Amygdala (tissue), 56 donors: ENCODE measurements around the gene EIF1B.

Source experiments
- DNase-seq, 56 donors: peaks; one replicate each; lab custom pipeline; 2025; lab: John Stamatoyannopoulos, UW

Gene EIF1B

DNA sequence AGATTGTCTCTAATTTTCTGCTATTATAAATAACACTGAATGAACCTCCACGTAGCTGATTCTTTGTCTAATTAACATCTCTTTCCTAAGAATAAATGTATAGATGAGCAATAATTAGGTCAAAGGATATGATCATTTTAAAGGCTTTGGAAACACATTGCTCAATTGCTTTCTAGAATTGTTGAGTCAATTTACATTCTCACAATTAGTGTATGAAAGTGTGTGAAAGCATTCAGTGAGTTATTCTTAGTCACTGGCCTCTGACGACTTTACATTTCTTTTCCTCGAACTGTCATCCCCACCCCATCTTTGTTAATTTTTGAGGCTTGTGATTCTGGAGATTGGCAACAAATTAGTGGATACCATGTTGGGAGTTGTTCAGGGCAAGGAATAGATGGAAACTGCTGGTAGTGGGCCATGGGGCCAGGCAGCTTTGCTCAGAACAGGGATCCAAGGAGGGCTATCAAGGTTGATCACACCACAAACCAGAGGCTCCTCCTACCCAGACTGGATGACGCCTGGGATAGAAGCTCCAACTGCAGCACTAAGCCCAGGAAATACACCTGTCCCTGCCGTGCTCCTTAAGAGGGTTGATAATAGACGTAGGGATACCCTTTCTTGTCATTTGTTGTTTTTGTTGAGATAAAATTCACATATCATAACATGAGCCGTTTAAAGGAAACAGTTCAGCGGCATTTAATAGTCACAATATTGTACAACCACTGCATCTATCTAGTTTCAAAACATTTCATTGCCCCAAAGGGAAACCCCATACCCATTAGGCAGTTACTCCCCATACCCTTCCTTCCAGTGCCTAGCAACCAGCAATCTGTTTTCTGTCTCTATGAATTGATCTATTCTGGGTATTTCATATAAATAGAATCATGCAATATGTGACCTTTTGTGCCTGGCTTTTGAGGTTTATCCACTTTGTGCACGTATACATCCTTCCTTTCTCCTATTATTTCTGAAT is 27.9 kb downstream of the EIF1B start:
- no peak for DNase-seq

- DNase-seq: no peak
Measured at GRCh38 chr3:40339871-40340270, 30.4 kb downstream of the EIF1B start.

- DNase-seq: no peak
Measured at GRCh38 chr3:40340541-40341170, 31.1 kb downstream of the EIF1B start.

DNA sequence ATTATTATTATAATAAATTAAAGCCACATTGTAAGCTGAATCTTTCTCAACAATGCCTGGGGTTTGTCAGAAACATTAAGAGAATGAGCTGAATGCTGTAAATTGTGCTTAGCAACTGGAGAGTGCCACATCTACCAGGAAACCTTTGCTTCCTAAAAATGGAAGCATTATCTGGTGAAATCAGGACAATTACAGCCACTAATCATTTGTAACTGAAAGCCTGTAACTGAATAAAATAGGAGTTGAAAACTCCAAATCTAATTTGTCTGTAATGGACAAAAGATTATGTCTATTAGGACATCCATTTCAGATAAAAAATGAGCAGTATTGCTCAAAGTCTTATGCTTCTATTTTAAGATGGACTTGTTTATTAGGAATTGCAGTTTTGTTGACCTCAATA is 32.2 kb downstream of the EIF1B start:
- no peak for DNase-seq

DNA sequence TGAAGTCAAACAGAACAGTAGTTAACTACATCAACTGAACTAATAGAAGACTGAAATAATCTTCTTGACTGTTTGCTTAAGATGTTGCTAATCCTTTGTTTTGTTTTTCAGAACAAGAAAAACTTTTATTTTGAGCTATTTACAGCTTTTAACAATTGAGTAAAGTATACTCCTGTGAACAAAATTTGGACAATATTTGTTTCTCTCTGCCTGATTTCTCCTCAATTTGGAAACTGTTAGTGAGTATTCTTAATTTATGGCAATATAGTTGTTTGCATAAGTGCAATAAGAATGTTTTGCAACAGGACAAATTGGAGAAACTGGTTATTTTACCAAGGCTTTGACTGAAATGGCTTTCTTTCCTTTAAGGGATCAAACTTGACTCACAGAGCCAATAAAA is 41.0 kb downstream of the EIF1B start:
- no peak for DNase-seq

GRCh38 chr3:40355410-40355809 is 45.9 kb downstream of the EIF1B start:
- DNase-seq: no peak

- DNase-seq: no peak
Measured at GRCh38 chr3:40358454-40358853, 48.9 kb downstream of the EIF1B start.
